Heart left ventricle (tissue), 13 donors: ENCODE data around the gene BHLHA15.

Experiments
- POLR2A ChIP-seq, 2 donors: fragments of 450-650 bp; IDR thresholded peaks; one replicate each; pipeline ENCODE4 v1.6.1; 2017; ENCODE audit warnings: antibody characterized with exemption in 2 of 2, mild to moderate bottlenecking in 2 of 2, moderate library complexity in 2 of 2
- TF ChIP-seq, protein P1 (sequence below), 12 donors: fragments of 200-600 bp; sonication (generic) in 4 of 12; IDR thresholded peaks; one replicate each; pipeline versions ENCODE4 v1.5.0 to v1.8.0; 2018 to 2022; ENCODE audit warnings: antibody characterized with exemption in 12 of 12, mild to moderate bottlenecking in 5 of 12
- donor health status: ischemic (EF 13 %, LVEDD 7.1; RV severe dilation, severe dysfunction).
- donor health status: DM: no; HTN: yes; CAD: no.
- donor health status: DM: no; HTN: no; CAD: no.
- donor health status: ischemic (EF 25% LVEDD 6.9; RV normal size, moderate dysfunction).
- donor health status: ischemic (EF 25% LVEDD 5.7; RV mildly dilated, moderate dysfunction).
- donor health status: ischemic (EF 35%, LVEDD 5.7; RV mildly dilated, moderate dysfunction).
- donor health status: nonischemic (EF 11% LVEDD 7.7; RV severe dilation, severe dysfunction).
- donor health status: DM: yes; HTN: yes; CAD: no.
- donor health status: PGD.
- donor health status: ischemic (EF 29% LVEDD 5.4; RV normal size, mild dysfunction).
- donor health status: nonischemic (EF 23%, LVEDD 6.1; RV moderate dilation, normal function).

GRCh38 chr7:98254951-98255610, 43.8 kb downstream of the BHLHA15 start:
- TF ChIP-seq, protein P1, sequence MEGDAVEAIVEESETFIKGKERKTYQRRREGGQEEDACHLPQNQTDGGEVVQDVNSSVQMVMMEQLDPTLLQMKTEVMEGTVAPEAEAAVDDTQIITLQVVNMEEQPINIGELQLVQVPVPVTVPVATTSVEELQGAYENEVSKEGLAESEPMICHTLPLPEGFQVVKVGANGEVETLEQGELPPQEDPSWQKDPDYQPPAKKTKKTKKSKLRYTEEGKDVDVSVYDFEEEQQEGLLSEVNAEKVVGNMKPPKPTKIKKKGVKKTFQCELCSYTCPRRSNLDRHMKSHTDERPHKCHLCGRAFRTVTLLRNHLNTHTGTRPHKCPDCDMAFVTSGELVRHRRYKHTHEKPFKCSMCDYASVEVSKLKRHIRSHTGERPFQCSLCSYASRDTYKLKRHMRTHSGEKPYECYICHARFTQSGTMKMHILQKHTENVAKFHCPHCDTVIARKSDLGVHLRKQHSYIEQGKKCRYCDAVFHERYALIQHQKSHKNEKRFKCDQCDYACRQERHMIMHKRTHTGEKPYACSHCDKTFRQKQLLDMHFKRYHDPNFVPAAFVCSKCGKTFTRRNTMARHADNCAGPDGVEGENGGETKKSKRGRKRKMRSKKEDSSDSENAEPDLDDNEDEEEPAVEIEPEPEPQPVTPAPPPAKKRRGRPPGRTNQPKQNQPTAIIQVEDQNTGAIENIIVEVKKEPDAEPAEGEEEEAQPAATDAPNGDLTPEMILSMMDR (IDR thresholded peaks at IDR 0.05), result no peak
- TF ChIP-seq POLR2A (IDR thresholded peaks at IDR 0.05), result no peak
